LNCAP (cell line): Measurements from ENCODE around the gene CAMP.

Experiments used
- CTCF ChIP-seq: fragments of 450-650 bp; IDR thresholded peaks from 2 replicates; pipeline ENCODE4 v1.5.1; 2017; ENCODE audit warnings: mild to moderate bottlenecking

Gene CAMP

DNA sequence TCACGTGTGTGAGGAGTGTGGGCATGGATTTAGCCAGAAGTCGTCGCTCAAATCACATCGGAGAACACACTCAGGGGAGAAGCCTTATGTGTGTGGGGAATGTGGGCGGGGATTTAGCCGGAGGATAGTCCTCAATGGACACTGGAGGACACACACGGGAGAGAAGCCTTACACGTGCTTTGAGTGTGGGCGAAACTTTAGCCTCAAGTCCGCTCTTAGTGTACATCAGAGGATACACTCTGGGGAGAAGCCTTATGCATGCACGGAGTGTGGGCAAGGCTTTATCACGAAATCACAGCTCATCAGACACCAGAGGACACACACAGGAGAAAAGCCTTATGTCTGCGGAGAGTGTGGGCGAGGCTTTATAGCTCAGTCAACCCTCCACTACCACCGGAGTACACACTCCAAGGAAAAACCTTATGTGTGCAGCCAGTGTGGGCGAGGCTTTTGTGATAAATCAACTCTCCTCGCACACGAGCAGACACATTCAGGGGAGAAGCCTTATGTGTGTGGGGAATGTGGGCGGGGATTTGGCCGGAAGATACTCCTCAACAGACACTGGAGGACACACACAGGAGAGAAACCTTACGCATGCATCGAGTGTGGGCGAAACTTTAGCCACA is 45.8 kb downstream of the CAMP start:
- TF ChIP-seq CTCF = no peak

GRCh38 chr3:48269592-48269991 is 46.3 kb downstream of the CAMP start:
- no peak for TF ChIP-seq CTCF

DNA sequence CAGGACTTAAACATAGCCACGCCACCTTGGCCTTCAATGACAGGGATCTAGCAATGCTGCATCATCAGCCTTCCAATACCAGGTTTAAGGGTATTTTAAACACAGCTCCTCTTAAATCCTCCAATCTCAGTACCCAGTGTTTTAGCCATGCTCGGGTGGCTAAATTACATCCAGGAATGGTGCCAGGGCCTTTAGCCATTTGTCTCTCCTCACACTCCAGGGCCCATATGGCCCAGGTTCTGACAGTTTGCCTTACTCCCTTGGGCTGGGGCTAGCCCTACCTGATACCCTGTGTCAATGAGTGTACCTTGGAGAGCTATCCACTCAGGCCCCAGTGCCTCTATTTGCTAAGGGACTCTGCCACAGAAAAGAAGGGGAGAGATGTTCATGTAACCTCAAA is 47.0 kb downstream of the CAMP start:
- TF ChIP-seq CTCF = no peak

DNA sequence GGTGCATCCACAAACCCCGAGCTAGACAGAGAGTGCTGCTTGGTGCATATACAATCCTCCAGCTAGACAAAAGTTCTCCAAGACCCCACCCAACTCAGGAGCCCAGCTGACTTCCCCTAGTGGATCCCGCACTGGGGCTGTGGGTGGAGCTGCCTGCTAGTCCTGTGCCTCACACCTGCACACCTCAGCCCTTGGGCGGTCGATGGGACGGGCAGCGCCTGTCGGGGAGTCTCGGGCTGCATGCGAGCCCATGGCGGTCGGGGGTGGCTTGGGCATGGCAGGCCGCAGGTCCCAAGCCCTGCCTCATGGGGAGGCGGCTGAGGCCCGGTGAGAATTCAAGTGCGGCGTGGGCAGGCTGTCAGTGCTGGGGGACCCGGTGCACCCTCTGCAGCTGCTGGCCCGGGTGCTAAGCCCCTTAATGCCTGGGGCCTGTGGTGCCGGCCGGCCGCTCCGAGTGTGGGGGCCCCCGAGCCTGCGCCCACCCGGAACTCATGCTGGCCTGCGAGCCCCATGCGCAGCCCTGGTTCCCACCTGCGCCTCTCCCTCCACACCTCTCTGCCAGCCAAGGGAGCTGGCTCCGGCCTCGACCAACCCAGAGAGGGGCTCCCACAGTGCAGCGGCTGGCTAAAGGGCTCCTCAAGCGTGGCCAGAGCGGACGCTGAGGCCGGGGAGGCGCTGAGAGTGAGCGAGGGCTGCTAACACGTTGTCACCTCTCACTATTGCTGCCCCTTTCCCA is 48.6 kb downstream of the CAMP start:
- no peak for TF ChIP-seq CTCF

DNA sequence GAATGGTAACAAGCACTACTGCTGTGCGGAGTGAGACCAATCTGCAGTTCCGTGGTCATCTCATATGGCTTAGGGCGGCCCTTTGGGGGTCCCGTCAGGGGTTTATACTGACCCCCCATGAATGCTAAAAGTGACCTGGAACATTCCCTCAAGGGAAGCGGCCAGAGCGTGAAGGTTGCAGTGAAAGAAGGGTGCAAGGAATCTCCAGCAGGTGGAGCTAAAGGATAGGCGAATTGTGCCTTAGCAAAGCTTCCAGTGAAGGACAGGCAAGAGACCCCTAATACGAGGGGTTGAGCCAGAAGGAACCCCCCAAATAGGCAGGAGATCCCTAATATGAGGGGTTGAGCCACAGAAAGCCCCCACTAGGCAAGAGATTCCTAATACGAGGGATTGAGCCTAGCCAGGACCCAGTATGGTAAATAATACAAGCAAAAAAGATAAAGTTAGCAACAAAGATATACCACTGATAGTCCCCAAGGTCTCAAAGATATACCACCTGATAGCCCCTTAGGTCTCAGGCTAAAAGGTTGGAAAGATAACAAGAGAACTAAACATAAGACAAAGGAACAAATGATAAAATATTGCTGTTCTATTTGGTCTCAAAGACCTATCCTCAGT is 50.4 kb downstream of the CAMP start:
- TF ChIP-seq CTCF = peak; percentile 77

GRCh38 chr3:48274452-48274851 is 51.2 kb downstream of the CAMP start:
- TF ChIP-seq CTCF = no peak
